ENCODE data around the gene RXFP3. TPM values are rescaled to one million over a fixed set of nuclear protein-coding genes. Genes with fewer than 3 reads are reported as not detected.
"Not testable (repeated sequence)": the region's sequence is repeated elsewhere in the genome, so short reads cannot be mapped to it uniquely, and the experiment has no call there.

The RXFP3 gene
- total and polyA plus RNA-seq, 2 experiments from 2014 or later = not detected

DNA sequence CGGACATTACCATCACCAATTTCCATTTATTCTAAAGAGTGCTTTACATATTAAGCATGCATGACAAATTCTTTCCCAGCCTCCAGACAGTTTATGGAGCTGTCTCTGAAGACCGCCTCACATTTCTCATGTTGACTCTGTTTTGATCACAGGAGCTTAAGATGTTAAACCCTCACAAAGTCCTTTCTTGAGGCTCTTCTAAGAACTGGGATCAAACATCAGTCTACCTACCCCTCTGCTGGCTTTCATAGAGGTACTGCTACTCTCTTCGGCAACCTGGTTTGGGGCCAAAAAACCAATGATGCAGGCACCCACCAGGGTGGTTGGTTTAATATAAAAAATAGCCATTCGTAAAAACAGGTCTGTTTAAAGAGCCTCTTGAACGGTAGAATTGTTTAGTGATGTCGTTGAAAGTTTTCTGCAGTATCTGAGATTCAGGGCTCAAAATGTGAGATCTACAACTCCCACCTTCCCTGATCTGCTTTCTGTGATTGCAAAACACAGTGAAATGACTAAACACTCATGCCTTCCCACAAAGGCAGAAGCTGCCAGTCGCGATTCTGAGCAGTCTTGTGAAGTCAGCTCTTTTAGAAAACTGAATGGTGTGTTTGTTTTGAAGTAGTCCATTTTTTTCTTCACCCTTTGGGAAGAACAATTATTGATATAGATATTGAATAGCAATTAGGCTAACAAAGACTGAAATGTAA is 3.5 kb downstream of the RXFP3 start:
- no peaks in the 10 kb centered on the region for H3K79me2 ChIP-seq (ENCODE audit: insufficient read depth)
- peaks cover 74% of the 10 kb centered on the region for H3K27me3 ChIP-seq (replicated peaks; ENCODE audit: insufficient read depth)
- TF ChIP-seq EZH2 (IDR thresholded peaks at IDR 0.05; ENCODE audit: insufficient read depth, poor library complexity, severe bottlenecking) (no peak), EZH2phosphoT487 (IDR thresholded peaks at IDR 0.05; ENCODE audit: insufficient read depth, low read depth) (no peak)
- H3K4me3 ChIP-seq = no peak overlapping the region
- H3F3A ChIP-seq (ENCODE audit: insufficient read depth) = no peaks in the 10 kb centered on the region
- H2AFZ ChIP-seq = no peak overlapping the region
- no peaks in the 10 kb centered on the region for H4K20me1 ChIP-seq (ENCODE audit: insufficient read depth)
- in situ Hi-C loops (cut with MboI) = no loop called here
- 76 to 77% methylated on average over 8 of the region's 8 CpGs for WGBS, 2 experiments (ENCODE audit: low coverage in 1 of 2, low lambda C conversion rate in 2 of 2, missing lambda C conversion rate in 2 of 2)
- H3K4me2 ChIP-seq (ENCODE audit: unreplicated experiment) = no peak overlapping the region
- H3K4me1 ChIP-seq (ENCODE audit: insufficient read depth) = no peaks in the 10 kb centered on the region
- DNase-seq = peak; percentile 62
- no peaks in the 10 kb centered on the region for H3K36me3 ChIP-seq (ENCODE audit: low read depth)
- H3K9ac ChIP-seq = no peak overlapping the region
- H3K9me2 ChIP-seq (ENCODE audit: insufficient read depth) = no peaks in the 10 kb centered on the region
- no peak overlapping the region for H3K27ac ChIP-seq
- H3K9me3 ChIP-seq (ENCODE audit: low read depth) = no peaks in the 10 kb centered on the region

- Histone ChIP-seq H3K4me2 (ENCODE audit: unreplicated experiment) (no peak overlapping the region), H3K79me2 (ENCODE audit: insufficient read depth) (no peaks in the 10 kb centered on the region), H3K36me3 (ENCODE audit: low read depth) (no peaks in the 10 kb centered on the region), H3F3A (ENCODE audit: insufficient read depth) (no peaks in the 10 kb centered on the region), H3K9ac (no peak overlapping the region), H3K27ac (no peak overlapping the region), H4K20me1 (ENCODE audit: insufficient read depth) (no peaks in the 10 kb centered on the region), H3K4me1 (ENCODE audit: insufficient read depth) (no peaks in the 10 kb centered on the region), H3K27me3 (replicated peaks; ENCODE audit: insufficient read depth) (peaks cover 84% of the 10 kb centered on the region), H3K9me2 (ENCODE audit: insufficient read depth) (no peaks in the 10 kb centered on the region), H3K9me3 (ENCODE audit: low read depth) (no peaks in the 10 kb centered on the region), H2AFZ (no peak overlapping the region), H3K4me3 (no peak overlapping the region)
- 80 to 89% methylated on average over 5 of the region's 5 CpGs for WGBS, 2 experiments (ENCODE audit: low coverage in 1 of 2, low lambda C conversion rate in 2 of 2, missing lambda C conversion rate in 2 of 2)
- in situ Hi-C loops (cut with MboI) = no loop called here
- no peak for TF ChIP-seq EZH2phosphoT487 (IDR thresholded peaks at IDR 0.05; ENCODE audit: insufficient read depth, low read depth)
- no peak for TF ChIP-seq EZH2 (IDR thresholded peaks at IDR 0.05; ENCODE audit: insufficient read depth, poor library complexity, severe bottlenecking)
- no peak for DNase-seq
Measured at GRCh38 chr5:33941090-33941489, 4.9 kb downstream of the RXFP3 start.

DNA sequence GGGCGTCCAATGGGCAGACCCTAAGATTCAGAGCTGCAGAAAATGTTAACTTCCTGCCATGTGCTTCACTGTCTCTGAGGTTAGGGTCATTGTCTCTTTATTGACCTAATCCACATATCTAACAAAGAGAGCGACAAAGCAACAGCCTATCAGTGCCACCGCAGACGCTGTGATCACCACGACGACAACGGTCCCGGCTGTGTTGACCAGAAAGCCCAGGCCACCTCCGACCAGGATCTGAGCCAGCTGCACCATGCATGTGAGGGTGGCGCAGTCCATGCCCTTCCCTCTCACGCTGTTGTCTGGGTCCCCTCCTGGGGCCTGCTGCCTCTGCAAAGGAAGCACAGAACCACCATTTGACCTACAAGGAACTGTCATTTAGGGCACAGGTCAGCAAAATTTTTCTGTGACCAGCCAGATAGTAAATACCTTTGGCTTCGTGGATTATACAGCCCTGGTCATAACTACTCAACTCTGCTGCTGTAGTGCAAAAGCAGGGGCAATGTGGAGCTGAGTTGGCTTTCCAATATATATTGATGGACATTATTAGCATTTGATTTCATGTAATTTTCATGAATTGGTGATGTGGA is 8.5 kb downstream of the RXFP3 start:
- Histone ChIP-seq H3K27me3 (replicated peaks; ENCODE audit: insufficient read depth) (peaks cover 63% of the 10 kb centered on the region), H3K79me2 (ENCODE audit: insufficient read depth) (no peaks in the 10 kb centered on the region), H3F3A (ENCODE audit: insufficient read depth) (no peaks in the 10 kb centered on the region), H3K4me3 (no peak overlapping the region), H3K27ac (no peak overlapping the region), H3K9me3 (ENCODE audit: low read depth) (no peaks in the 10 kb centered on the region), H3K9me2 (ENCODE audit: insufficient read depth) (no peaks in the 10 kb centered on the region), H3K4me1 (ENCODE audit: insufficient read depth) (no peaks in the 10 kb centered on the region), H4K20me1 (ENCODE audit: insufficient read depth) (no peaks in the 10 kb centered on the region), H3K36me3 (ENCODE audit: low read depth) (no peaks in the 10 kb centered on the region), H3K9ac (no peak overlapping the region), H3K4me2 (ENCODE audit: unreplicated experiment) (no peak overlapping the region), H2AFZ (no peak overlapping the region)
- in situ Hi-C loops (cut with MboI) = no loop called here
- DNase-seq = no peak
- WGBS, 2 experiments (ENCODE audit: low coverage in 1 of 2, low lambda C conversion rate in 2 of 2, missing lambda C conversion rate in 2 of 2) = 70 to 75% methylated on average over 12 of the region's 12 CpGs
- no peak for TF ChIP-seq EZH2phosphoT487 (IDR thresholded peaks at IDR 0.05; ENCODE audit: insufficient read depth, low read depth)
- TF ChIP-seq EZH2 (IDR thresholded peaks at IDR 0.05; ENCODE audit: insufficient read depth, poor library complexity, severe bottlenecking) = no peak

GRCh38 chr5:33952175-33952574 is 16.0 kb downstream of the RXFP3 start:
- H3K27me3 ChIP-seq (replicated peaks; ENCODE audit: insufficient read depth) = peaks cover 11% of the 10 kb centered on the region
- H4K20me1 ChIP-seq (ENCODE audit: insufficient read depth); H3K4me2 ChIP-seq (ENCODE audit: unreplicated experiment); H3K27ac ChIP-seq; H3F3A ChIP-seq (ENCODE audit: insufficient read depth); H2AFZ ChIP-seq; DNase-seq; in situ Hi-C loops (cut with MboI); H3K36me3 ChIP-seq (ENCODE audit: low read depth); H3K4me1 ChIP-seq (ENCODE audit: insufficient read depth); H3K79me2 ChIP-seq (ENCODE audit: insufficient read depth); H3K9me2 ChIP-seq (ENCODE audit: insufficient read depth); H3K9me3 ChIP-seq (ENCODE audit: low read depth); H3K9ac ChIP-seq; H3K4me3 ChIP-seq: not testable (repeated sequence)
- WGBS, 2 experiments (ENCODE audit: low coverage in 1 of 2, low lambda C conversion rate in 2 of 2, missing lambda C conversion rate in 2 of 2) = 62 to 69% methylated on average over 4 to 5 of the region's 5 CpGs

Data from GM23248 (cell line).